Measurements from ENCODE around the gene FA2H. TPM values are rescaled to one million over a fixed set of nuclear protein-coding genes. Genes with fewer than 3 reads are reported as not detected.

The FA2H gene
- total and polyA plus RNA-seq, 2 of the 13 experiments (the other 11 are each of a cell fraction or from before 2014, with no cell fraction given): 0.20 TPM; not detected in 1

- TF ChIP-seq SNAPC4 (CRISPR knock-in tag; IDR thresholded peaks at IDR 0.05): peak; percentile 68; the same call in 1 of the 2 replicates
- no peak for TF ChIP-seq NBN (conservative IDR thresholded peaks at IDR 0.05)
- no peak for TF ChIP-seq SOX13 (IDR thresholded peaks at IDR 0.05)
- TF ChIP-seq SOX13 (CRISPR knock-in tag; conservative IDR thresholded peaks at IDR 0.05 in 1 of 2, IDR thresholded peaks at IDR 0.05 in 1 of 2): peak in 1 of 2 experiments; percentile 41; a peak in 1 of 4 replicates
- peak; percentile 29; the same call in 1 of the 2 replicates for TF ChIP-seq YEATS2 (CRISPR knock-in tag; IDR thresholded peaks at IDR 0.05; ENCODE audit: borderline replicate concordance)
- TF ChIP-seq TIGD3 (CRISPR knock-in tag; IDR thresholded peaks at IDR 0.05; ENCODE audit: borderline replicate concordance): no peak
- no peak for TF ChIP-seq ARID2 (CRISPR knock-in tag; IDR thresholded peaks at IDR 0.05; ENCODE audit: borderline replicate concordance)
- no peak for TF ChIP-seq HDAC6 (IDR thresholded peaks at IDR 0.05; ENCODE audit: low read depth, low read length)
- TF ChIP-seq TCF7L2 (IDR thresholded peaks at IDR 0.05; ENCODE audit: low read depth, low read length): no peak
- TF ChIP-seq, protein P1, sequence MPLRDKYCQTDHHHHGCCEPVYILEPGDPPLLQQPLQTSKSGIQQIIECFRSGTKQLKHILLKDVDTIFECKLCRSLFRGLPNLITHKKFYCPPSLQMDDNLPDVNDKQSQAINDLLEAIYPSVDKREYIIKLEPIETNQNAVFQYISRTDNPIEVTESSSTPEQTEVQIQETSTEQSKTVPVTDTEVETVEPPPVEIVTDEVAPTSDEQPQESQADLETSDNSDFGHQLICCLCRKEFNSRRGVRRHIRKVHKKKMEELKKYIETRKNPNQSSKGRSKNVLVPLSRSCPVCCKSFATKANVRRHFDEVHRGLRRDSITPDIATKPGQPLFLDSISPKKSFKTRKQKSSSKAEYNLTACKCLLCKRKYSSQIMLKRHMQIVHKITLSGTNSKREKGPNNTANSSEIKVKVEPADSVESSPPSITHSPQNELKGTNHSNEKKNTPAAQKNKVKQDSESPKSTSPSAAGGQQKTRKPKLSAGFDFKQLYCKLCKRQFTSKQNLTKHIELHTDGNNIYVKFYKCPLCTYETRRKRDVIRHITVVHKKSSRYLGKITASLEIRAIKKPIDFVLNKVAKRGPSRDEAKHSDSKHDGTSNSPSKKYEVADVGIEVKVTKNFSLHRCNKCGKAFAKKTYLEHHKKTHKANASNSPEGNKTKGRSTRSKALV (CRISPR knock-in tag; IDR thresholded peaks at IDR 0.05): 0 out of 2 replicates have a peak, but pooled peaks have one; percentile 45
- TF ChIP-seq, protein P2, sequence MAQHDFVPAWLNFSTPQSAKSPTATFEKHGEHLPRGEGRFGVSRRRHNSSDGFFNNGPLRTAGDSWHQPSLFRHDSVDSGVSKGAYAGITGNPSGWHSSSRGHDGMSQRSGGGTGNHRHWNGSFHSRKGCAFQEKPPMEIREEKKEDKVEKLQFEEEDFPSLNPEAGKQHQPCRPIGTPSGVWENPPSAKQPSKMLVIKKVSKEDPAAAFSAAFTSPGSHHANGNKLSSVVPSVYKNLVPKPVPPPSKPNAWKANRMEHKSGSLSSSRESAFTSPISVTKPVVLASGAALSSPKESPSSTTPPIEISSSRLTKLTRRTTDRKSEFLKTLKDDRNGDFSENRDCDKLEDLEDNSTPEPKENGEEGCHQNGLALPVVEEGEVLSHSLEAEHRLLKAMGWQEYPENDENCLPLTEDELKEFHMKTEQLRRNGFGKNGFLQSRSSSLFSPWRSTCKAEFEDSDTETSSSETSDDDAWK (CRISPR knock-in tag; IDR thresholded peaks at IDR 0.05): no peak
- TF ChIP-seq ZNF432 (CRISPR knock-in tag; IDR thresholded peaks at IDR 0.05; ENCODE audit: borderline replicate concordance): no peak
- peak in 1 of 2 experiments; percentile 60; a peak in 1 of 4 replicates for TF ChIP-seq KLF16 (CRISPR knock-in tag; IDR thresholded peaks at IDR 0.05)
- no peak for TF ChIP-seq CREM (IDR thresholded peaks at IDR 0.05)
- TF ChIP-seq CREM (CRISPR knock-in tag; IDR thresholded peaks at IDR 0.05): no peak
- TF ChIP-seq ZNF83 (CRISPR knock-in tag; IDR thresholded peaks at IDR 0.05; ENCODE audit: borderline replicate concordance): no peak
- no peak for TF ChIP-seq SRY (CRISPR knock-in tag; IDR thresholded peaks at IDR 0.05)
Observed at GRCh38 chr16:74709441-74709877, 65.2 kb downstream of the FA2H start (continued).
